ENCODE results near the gene GRK7. TPM values are rescaled to one million over a fixed set of nuclear protein-coding genes. Genes with fewer than 3 reads are reported as not detected.
"Not testable (repeated sequence)": the region's sequence is repeated elsewhere in the genome, so short reads cannot be mapped to it uniquely, and the experiment has no call there.

The GRK7 gene
- total RNA-seq, 2 experiments from 2014 or later, result not detected

GRCh38 chr3:141790171-141790570 is 27.0 kb downstream of the GRK7 start:
- H3K27ac Mint-ChIP-seq, result no peak overlapping the region
- DNase-seq (no peak), ATAC-seq (no peak)
- CTCF ChIA-PET, result no interaction called here
- no peaks in the 10 kb centered on the region for H3K27me3 Mint-ChIP-seq
- H3K4me3 Mint-ChIP-seq, result no peak overlapping the region
- H3K4me1 Mint-ChIP-seq, result peaks cover 13% of the 10 kb centered on the region
- H3K9me3 Mint-ChIP-seq (ENCODE audit: low read depth), result no peaks in the 10 kb centered on the region
- no peaks in the 10 kb centered on the region for H3K36me3 Mint-ChIP-seq

DNA sequence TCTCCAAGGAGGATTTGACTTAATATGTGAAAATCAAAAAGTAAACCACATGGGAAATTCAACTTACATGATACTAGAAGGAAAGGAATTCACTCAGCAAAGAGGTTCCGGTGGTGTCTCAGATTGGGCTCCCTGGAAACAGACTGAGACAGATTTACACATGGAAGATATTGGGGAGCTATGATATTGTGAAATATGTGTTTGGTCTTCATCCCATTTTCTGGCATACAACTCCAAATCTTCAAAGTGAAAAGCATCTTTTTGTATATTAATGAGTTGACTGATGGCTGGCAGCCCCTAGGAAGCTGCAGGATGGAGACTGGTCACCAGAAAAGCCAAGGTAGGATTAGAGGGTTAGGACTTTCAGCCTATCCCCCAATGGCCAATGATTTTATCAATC is 29.3 kb downstream of the GRK7 start:
- CTCF ChIA-PET, result interaction anchor here (1.3 to 1.6 kb wide), 3 partner anchors 11 to 83 kb away, joined by 4 to 6 read pairs (median 4); partner anchors contain the start of gene RNF7
- DNase-seq (no peak), ATAC-seq (no peak)
- H3K36me3 Mint-ChIP-seq, result no peaks in the 10 kb centered on the region
- no peak overlapping the region for H3K27ac Mint-ChIP-seq
- H3K4me3 Mint-ChIP-seq, result no peak overlapping the region
- peaks cover 34% of the 10 kb centered on the region for H3K4me1 Mint-ChIP-seq
- H3K27me3 Mint-ChIP-seq, result no peaks in the 10 kb centered on the region
- no peaks in the 10 kb centered on the region for H3K9me3 Mint-ChIP-seq (ENCODE audit: low read depth)

DNA sequence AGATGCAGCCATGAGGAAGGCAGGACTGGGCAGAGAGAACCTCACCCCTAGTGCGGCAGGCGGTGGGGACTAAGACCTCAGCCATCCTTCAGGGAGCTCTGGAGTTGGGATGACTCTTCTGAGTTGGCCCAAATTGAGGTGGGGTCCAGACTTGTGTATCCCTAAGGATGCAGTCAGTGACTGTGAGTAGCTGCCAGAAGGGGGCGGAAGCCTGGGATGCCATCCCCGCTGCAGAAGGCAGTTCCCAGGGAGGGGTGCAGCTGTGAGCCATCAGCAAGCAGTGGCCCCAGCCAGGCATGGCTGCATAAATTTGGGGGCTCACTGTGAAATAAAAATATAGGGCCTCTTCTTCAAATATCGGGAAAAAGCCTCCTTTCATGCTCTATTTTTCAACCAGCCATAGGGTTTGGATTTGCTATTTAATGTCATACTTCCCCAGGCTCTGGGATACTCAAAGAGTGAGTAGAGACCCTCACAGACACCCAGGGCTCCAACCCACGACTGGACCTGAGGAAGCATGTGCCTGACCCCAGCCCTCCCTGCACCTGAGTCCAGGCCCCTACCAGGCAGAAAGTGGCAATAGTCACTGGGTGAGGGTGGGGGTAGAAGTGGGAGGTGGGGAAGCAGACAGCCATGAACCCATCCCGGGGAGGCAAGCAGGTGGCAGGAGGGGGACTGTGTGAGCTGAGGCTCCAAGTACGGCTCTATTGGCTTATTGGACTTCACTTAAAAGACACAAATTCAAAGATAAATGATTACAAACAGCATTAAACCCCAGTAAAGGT is 30.5 kb downstream of the GRK7 start:
- CTCF ChIA-PET, result interaction anchor here (1.2 to 1.6 kb wide), 4 partner anchors 9 to 120 kb away, joined by 3 to 6 read pairs (median 4); partner anchors contain the start of gene RNF7
- Mint-ChIP-seq H3K36me3 (no peaks in the 10 kb centered on the region), H3K27ac (no peak overlapping the region), H3K9me3 (ENCODE audit: low read depth) (no peaks in the 10 kb centered on the region), H3K4me1 (peaks cover 38% of the 10 kb centered on the region), H3K4me3 (no peak overlapping the region), H3K27me3 (no peaks in the 10 kb centered on the region)
- DNase-seq (no peak), ATAC-seq (no peak)

- H3K9me3 Mint-ChIP-seq (ENCODE audit: low read depth), result no peaks in the 10 kb centered on the region
- H3K27me3 Mint-ChIP-seq, result no peaks in the 10 kb centered on the region
- no peak overlapping the region for H3K4me3 Mint-ChIP-seq
- peaks cover 42% of the 10 kb centered on the region for H3K4me1 Mint-ChIP-seq
- ATAC-seq, result no peak
- H3K36me3 Mint-ChIP-seq, result no peaks in the 10 kb centered on the region
- CTCF ChIA-PET, result interaction anchor here (4.5 kb wide), 1 partner anchor 81 kb away, joined by 42 read pairs; the partner anchor contains the start of gene ATP1B3
- no peak for DNase-seq
- H3K27ac Mint-ChIP-seq, result peak overlapping the region; percentile 41
These were observed 32.1 kb downstream of the GRK7 start for GRCh38 chr3:141795276-141795675.

- no peaks in the 10 kb centered on the region for H3K9me3 Mint-ChIP-seq (ENCODE audit: low read depth)
- CTCF ChIA-PET, result interaction anchor here (0.6 to 4.5 kb wide), 6 partner anchors 9 to 486 kb away, joined by 3 to 42 read pairs (median 4); partner anchors contain the start of genes ATP1B3 and RNF7
- no peak overlapping the region for H3K4me3 Mint-ChIP-seq
- H3K4me1 Mint-ChIP-seq, result peaks cover 42% of the 10 kb centered on the region
- DNase-seq (no peak), ATAC-seq (no peak)
- no peaks in the 10 kb centered on the region for H3K27me3 Mint-ChIP-seq
- peaks cover 1% of the 10 kb centered on the region for H3K36me3 Mint-ChIP-seq
- peak overlapping the region; percentile 98 for H3K27ac Mint-ChIP-seq
These were observed 32.5 kb downstream of the GRK7 start for GRCh38 chr3:141795741-141796080.

DNA sequence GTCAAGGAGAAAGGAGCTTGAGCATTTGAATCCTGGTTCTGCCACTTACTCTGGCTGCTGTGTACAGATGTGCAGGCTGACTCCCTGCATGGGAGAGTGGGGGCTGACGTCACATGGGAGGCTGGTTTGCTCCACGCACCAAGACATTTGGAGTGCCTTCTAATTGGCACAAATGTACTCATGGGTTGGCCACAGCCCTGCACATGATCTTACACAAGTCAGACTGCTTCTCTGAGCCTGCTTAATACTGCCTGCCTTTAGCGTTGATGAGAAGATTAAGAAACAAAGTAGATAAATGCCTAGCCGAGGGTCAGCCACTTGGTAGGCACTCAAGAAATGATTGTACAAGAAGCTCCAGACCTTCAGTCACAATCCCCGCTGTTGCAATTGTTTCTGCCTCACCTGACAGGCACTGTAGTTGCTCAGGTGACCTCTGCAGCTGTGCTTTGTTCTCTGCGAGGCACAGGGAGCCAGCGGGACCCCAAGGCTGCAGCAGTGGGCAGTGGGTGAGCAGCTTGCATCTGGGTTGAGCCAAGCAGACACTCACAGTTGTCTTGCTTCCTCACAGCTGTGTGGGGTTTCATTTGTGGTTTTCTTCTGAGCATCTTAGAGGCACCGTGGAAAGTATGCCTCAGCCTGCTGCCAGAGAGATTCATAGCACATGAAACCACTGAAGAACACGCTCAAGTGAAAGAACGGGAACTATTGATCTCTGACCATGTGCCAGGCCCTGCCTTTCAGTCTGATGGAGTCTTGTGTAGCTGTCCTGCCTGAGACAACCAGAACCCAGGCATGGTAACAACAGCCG is 33.1 kb downstream of the GRK7 start:
- Mint-ChIP-seq H3K36me3 (peaks cover 1% of the 10 kb centered on the region), H3K27ac (peak overlapping the region; percentile 98), H3K4me3 (peak overlapping the region; percentile 84), H3K9me3 (ENCODE audit: low read depth) (no peaks in the 10 kb centered on the region), H3K4me1 (peaks cover 42% of the 10 kb centered on the region), H3K27me3 (no peaks in the 10 kb centered on the region)
- peak; percentile 85 for ATAC-seq
- DNase-seq, result peak; percentile 91
- CTCF ChIA-PET, result interaction anchor here (0.6 to 4.5 kb wide), 9 partner anchors 9 to 487 kb away, joined by 3 to 42 read pairs (median 4); partner anchors contain the start of genes ATP1B3 and RNF7

GRCh38 chr3:141796889-141797781 is 33.9 kb downstream of the GRK7 start:
- Mint-ChIP-seq H3K27me3 (peaks cover 1% of the 10 kb centered on the region), H3K36me3 (peaks cover 1% of the 10 kb centered on the region), H3K4me3 (peak overlapping the region; percentile 84), H3K4me1 (peaks cover 42% of the 10 kb centered on the region), H3K9me3 (ENCODE audit: low read depth) (no peaks in the 10 kb centered on the region), H3K27ac (peak overlapping the region; percentile 98)
- ATAC-seq (peak; percentile 58), DNase-seq (peak; percentile 64)
- CTCF ChIA-PET, result interaction anchor here (0.6 to 4.5 kb wide), 13 partner anchors 10 to 487 kb away, joined by 3 to 42 read pairs (median 3); partner anchors contain the start of genes ATP1B3 and RNF7

DNA sequence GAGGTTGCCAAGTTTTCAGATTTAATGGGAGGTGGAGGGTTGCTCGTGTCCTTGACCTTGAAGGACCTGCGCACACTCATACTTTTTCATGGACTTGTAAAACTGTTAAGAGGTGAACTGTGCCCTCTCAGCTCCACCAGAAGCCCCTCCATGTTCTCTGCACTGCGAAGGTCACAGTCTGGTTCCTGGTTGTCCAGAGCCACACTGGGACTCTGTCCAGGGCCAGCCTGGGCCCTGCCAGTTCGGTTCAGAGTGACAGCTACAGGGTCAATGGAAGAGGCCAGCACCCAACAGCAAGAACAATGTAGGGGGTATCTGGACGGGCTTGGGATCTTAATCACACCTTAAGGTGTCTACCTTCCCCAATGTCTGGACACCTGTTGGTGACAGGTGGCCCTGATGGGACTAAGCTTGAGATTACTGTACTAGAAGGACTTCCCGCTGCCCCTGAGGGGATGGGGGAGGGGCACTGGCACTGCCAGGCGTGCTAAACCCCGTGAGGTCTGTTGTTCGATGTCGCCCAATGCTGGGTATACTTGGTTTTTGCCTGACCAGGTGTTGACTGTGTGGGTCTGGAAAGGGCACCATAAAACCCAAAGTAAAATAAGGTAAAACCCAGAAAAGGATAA is 34.7 kb downstream of the GRK7 start:
- Mint-ChIP-seq H3K36me3 (peaks cover 1% of the 10 kb centered on the region), H3K27me3 (peaks cover 3% of the 10 kb centered on the region), H3K4me1 (peaks cover 42% of the 10 kb centered on the region), H3K27ac (peak overlapping the region; percentile 98), H3K9me3 (ENCODE audit: low read depth) (no peaks in the 10 kb centered on the region), H3K4me3 (peak overlapping the region; percentile 84)
- CTCF ChIA-PET, result interaction anchor here (0.6 to 4.5 kb wide), 10 partner anchors 15 to 116 kb away, joined by 3 to 42 read pairs (median 3); partner anchors contain the start of genes ATP1B3 and RNF7
- DNase-seq (no peak), ATAC-seq (no peak)

GRCh38 chr3:141798448-141798845 is 35.2 kb downstream of the GRK7 start:
- DNase-seq (no peak), ATAC-seq (no peak)
- H3K27ac Mint-ChIP-seq, result peak overlapping the region; percentile 98
- H3K27me3 Mint-ChIP-seq, result peaks cover 3% of the 10 kb centered on the region
- peaks cover 1% of the 10 kb centered on the region for H3K36me3 Mint-ChIP-seq
- H3K4me1 Mint-ChIP-seq, result peaks cover 42% of the 10 kb centered on the region
- H3K9me3 Mint-ChIP-seq (ENCODE audit: low read depth), result no peaks in the 10 kb centered on the region
- CTCF ChIA-PET, result interaction anchor here (1.3 to 4.5 kb wide), 3 partner anchors 54 to 115 kb away, joined by 3 to 42 read pairs (median 4); partner anchors contain the start of gene ATP1B3
- no peak overlapping the region for H3K4me3 Mint-ChIP-seq

- H3K4me3 Mint-ChIP-seq, result no peak overlapping the region
- no peak overlapping the region for H3K27ac Mint-ChIP-seq
- peaks cover 3% of the 10 kb centered on the region for H3K27me3 Mint-ChIP-seq
- H3K36me3 Mint-ChIP-seq, result peaks cover 1% of the 10 kb centered on the region
- no peaks in the 10 kb centered on the region for H3K9me3 Mint-ChIP-seq (ENCODE audit: low read depth)
- CTCF ChIA-PET, result interaction anchor here (1.5 kb wide), 1 partner anchor 9 kb away, joined by 4 read pairs; no protein-coding TSS in a partner anchor
- ATAC-seq (no peak), DNase-seq (no peak)
- H3K4me1 Mint-ChIP-seq, result peaks cover 12% of the 10 kb centered on the region
These were observed 39.3 kb downstream of the GRK7 start for GRCh38 chr3:141802316-141803077.

- not testable (repeated sequence) for H3K27ac Mint-ChIP-seq; H3K9me3 Mint-ChIP-seq (ENCODE audit: low read depth); H3K36me3 Mint-ChIP-seq; DNase-seq; ATAC-seq; H3K4me1 Mint-ChIP-seq; H3K27me3 Mint-ChIP-seq; H3K4me3 Mint-ChIP-seq
- CTCF ChIA-PET, result interaction anchor here (1.5 kb wide), 1 partner anchor 10 kb away, joined by 4 read pairs; no protein-coding TSS in a partner anchor
These were observed 40.3 kb downstream of the GRK7 start for GRCh38 chr3:141803538-141803937.

GRCh38 chr3:141804447-141804777 is 41.2 kb downstream of the GRK7 start:
- Mint-ChIP-seq H3K27me3 (peaks cover 3% of the 10 kb centered on the region), H3K9me3 (ENCODE audit: low read depth) (no peaks in the 10 kb centered on the region), H3K27ac (no peak overlapping the region), H3K4me1 (no peaks in the 10 kb centered on the region), H3K4me3 (no peak overlapping the region), H3K36me3 (peaks cover 1% of the 10 kb centered on the region)
- CTCF ChIA-PET, result no interaction called here
- DNase-seq (no peak), ATAC-seq (no peak)

Data from activated CD8-positive, alpha-beta memory T cell treated with anti-CD3 and anti-CD28 coated beads, Interleukin-2, amount 10 ng/mL, durations not matched to agents 7 days and 5 days (primary cell).